Adipocyte (in vitro differentiated cells): Measurements from ENCODE around the gene ACTN4.
"Not testable (repeated sequence)": the region's sequence is repeated elsewhere in the genome, so short reads cannot be mapped to it uniquely, and the experiment has no call there.

Source experiments
- DNase-seq: peaks from one replicate; pipeline ENCODE4 v3.0.0-alpha.2; 2015; ENCODE audit warnings: low read depth
- H3K27me3 ChIP-seq: replicated peaks from 2 replicates; pipeline ENCODE4 v1.7.0; 2013; ENCODE audit warnings: mild to moderate bottlenecking, low read length, moderate library complexity; ENCODE audit not compliant: control insufficient read depth, insufficient read depth
- H3K36me3 ChIP-seq: 2 replicates; pipeline ENCODE4 v1.7.0; 2013; ENCODE audit warnings: low read length, mild to moderate bottlenecking, moderate library complexity; ENCODE audit not compliant: control insufficient read depth, insufficient read depth, severe bottlenecking
- H3K4me1 ChIP-seq: 2 replicates; pipeline ENCODE4 v1.7.0; 2013; ENCODE audit warnings: mild to moderate bottlenecking, low read length, moderate library complexity; ENCODE audit not compliant: control insufficient read depth, insufficient read depth
- H3K4me3 ChIP-seq: 2 replicates; pipeline ENCODE4 v1.7.0; 2013; ENCODE audit warnings: mild to moderate bottlenecking, low read length, moderate library complexity
- H3K9ac ChIP-seq: 2 replicates; pipeline ENCODE4 v1.7.0; 2013; ENCODE audit warnings: mild to moderate bottlenecking, low read length, moderate library complexity
- H3K9me3 ChIP-seq: 2 replicates; pipeline ENCODE4 v1.7.0; 2013; ENCODE audit warnings: mild to moderate bottlenecking, low read length, moderate library complexity; ENCODE audit not compliant: control insufficient read depth

ACTN4 gene

GRCh38 chr19:38619361-38620174 lies 27.9 kb upstream of the ACTN4 start:
- Histone ChIP-seq H3K36me3 (peaks cover 35% of the 10 kb centered on the region), H3K9ac (peak overlapping the region; percentile 97), H3K4me3 (peak overlapping the region; percentile 90), H3K27me3 (no peaks in the 10 kb centered on the region), H3K4me1 (peaks cover 16% of the 10 kb centered on the region), H3K9me3 (no peaks in the 10 kb centered on the region)
- no peak for DNase-seq

- H3K9me3 ChIP-seq: no peaks in the 10 kb centered on the region
- no peak overlapping the region for H3K9ac ChIP-seq
- H3K4me1 ChIP-seq: peaks cover 6% of the 10 kb centered on the region
- no peaks in the 10 kb centered on the region for H3K27me3 ChIP-seq
- peaks cover 86% of the 10 kb centered on the region for H3K36me3 ChIP-seq
- DNase-seq: no peak
- no peak overlapping the region for H3K4me3 ChIP-seq
These were observed 22.6 kb upstream of the ACTN4 start for GRCh38 chr19:38624822-38625221.

- Histone ChIP-seq H3K9me3 (no peaks in the 10 kb centered on the region), H3K9ac (no peak overlapping the region), H3K4me3 (no peak overlapping the region), H3K36me3 (peaks cover 86% of the 10 kb centered on the region), H3K4me1 (no peaks in the 10 kb centered on the region), H3K27me3 (no peaks in the 10 kb centered on the region)
- no peak for DNase-seq
These were observed 21.0 kb upstream of the ACTN4 start for GRCh38 chr19:38626401-38626800.

- H3K4me1 ChIP-seq: no peaks in the 10 kb centered on the region
- H3K36me3 ChIP-seq: peaks cover 72% of the 10 kb centered on the region
- no peak for DNase-seq
- no peaks in the 10 kb centered on the region for H3K9me3 ChIP-seq
- H3K9ac ChIP-seq: no peak overlapping the region
- H3K4me3 ChIP-seq: no peak overlapping the region
- no peaks in the 10 kb centered on the region for H3K27me3 ChIP-seq
These were observed 17.9 kb upstream of the ACTN4 start for GRCh38 chr19:38629568-38629967.

GRCh38 chr19:38631301-38631700 lies 16.1 kb upstream of the ACTN4 start:
- DNase-seq, H3K9me3 ChIP-seq, H3K27me3 ChIP-seq, H3K9ac ChIP-seq, H3K4me1 ChIP-seq, H3K4me3 ChIP-seq: not testable (repeated sequence)
- peaks cover 68% of the 10 kb centered on the region for H3K36me3 ChIP-seq

GRCh38 chr19:38631811-38632475 lies 15.5 kb upstream of the ACTN4 start:
- H3K9ac ChIP-seq, H3K4me1 ChIP-seq, DNase-seq, H3K27me3 ChIP-seq, H3K4me3 ChIP-seq, H3K9me3 ChIP-seq: not testable (repeated sequence)
- peaks cover 66% of the 10 kb centered on the region for H3K36me3 ChIP-seq

GRCh38 chr19:38632476-38633213 lies 14.8 kb upstream of the ACTN4 start:
- DNase-seq: no peak
- Histone ChIP-seq H3K9me3 (no peaks in the 10 kb centered on the region), H3K27me3 (no peaks in the 10 kb centered on the region), H3K36me3 (peaks cover 59% of the 10 kb centered on the region), H3K4me3 (no peak overlapping the region), H3K9ac (no peak overlapping the region), H3K4me1 (no peaks in the 10 kb centered on the region)

- DNase-seq: peak; percentile 88
- H3K4me3 ChIP-seq: no peak overlapping the region
These were observed 12.5 kb upstream of the ACTN4 start for GRCh38 chr19:38634757-38635482.

GRCh38 chr19:38635483-38636399 lies 11.7 kb upstream of the ACTN4 start:
- Histone ChIP-seq H3K4me1 (no peaks in the 10 kb centered on the region), H3K4me3 (no peak overlapping the region), H3K9ac (no peak overlapping the region), H3K36me3 (peaks cover 32% of the 10 kb centered on the region), H3K27me3 (no peaks in the 10 kb centered on the region), H3K9me3 (no peaks in the 10 kb centered on the region)
- no peak for DNase-seq

More at GRCh38 chr19:38634757-38635482, 12.5 kb upstream of the ACTN4 start:
- H3K36me3 ChIP-seq: peaks cover 38% of the 10 kb centered on the region
- no peaks in the 10 kb centered on the region for H3K4me1 ChIP-seq
- no peaks in the 10 kb centered on the region for H3K27me3 ChIP-seq
- no peak overlapping the region for H3K9ac ChIP-seq
- no peaks in the 10 kb centered on the region for H3K9me3 ChIP-seq

- no peak for DNase-seq
These were observed 9.0 kb upstream of the ACTN4 start for GRCh38 chr19:38638461-38638860.

More at GRCh38 chr19:38638461-38638860, 9.0 kb upstream of the ACTN4 start:
- no peaks in the 10 kb centered on the region for H3K4me1 ChIP-seq
- H3K9ac ChIP-seq: no peak overlapping the region
- no peaks in the 10 kb centered on the region for H3K27me3 ChIP-seq
- H3K36me3 ChIP-seq: peaks cover 18% of the 10 kb centered on the region
- no peak overlapping the region for H3K4me3 ChIP-seq
- H3K9me3 ChIP-seq: no peaks in the 10 kb centered on the region
